KOPT-K1 (cell line): ENCODE data around the gene RNFT2.

ENCODE experiments used
- H3K27ac ChIP-seq: fragments of 200-600 bp; sonication (generic); 2 replicates; pipeline ENCODE4 v1.5.1; 2016; ENCODE audit warnings: antibody characterized with exemption, mild to moderate bottlenecking, low read depth, low read length; ENCODE audit not compliant: poor library complexity, severe bottlenecking
- H3K36me3 ChIP-seq: fragments of 200-600 bp; sonication (generic); 2 replicates; pipeline ENCODE4 v1.5.1; 2017; ENCODE audit warnings: antibody characterized with exemption, mild to moderate bottlenecking, low read length, moderate library complexity; ENCODE audit not compliant: insufficient read depth
- H3K9me3 ChIP-seq: fragments of 200-600 bp; sonication (generic); 2 replicates; pipeline ENCODE4 v1.5.1; 2017; ENCODE audit warnings: antibody characterized with exemption, low read length, mild to moderate bottlenecking; ENCODE audit not compliant: insufficient read depth, poor library complexity, severe bottlenecking

Gene RNFT2

GRCh38 chr12:116737774-116738657, at the start of gene RNFT2, which contains the start of gene SPRING1:
TSS of gene RNFT2 (plus strand) at chr12:116738315. CDS start at chr12:116740498, 2,183 bp downstream.
TSS of gene SPRING1 (minus strand) at chr12:116738069. CDS start at chr12:116737900, 169 bp downstream.
- H3K36me3 ChIP-seq = peaks cover 21% of the 10 kb centered on the region
- peak within 1 kb of the TSS; percentile 64 for H3K27ac ChIP-seq
- H3K9me3 ChIP-seq = no peaks in the 10 kb centered on the region

GRCh38 chr12:116689521-116689920, 48.6 kb upstream of the RNFT2 start:
- Histone ChIP-seq H3K27ac (no peak overlapping the region), H3K36me3 (no peaks in the 10 kb centered on the region), H3K9me3 (no peaks in the 10 kb centered on the region)

- Histone ChIP-seq H3K27ac (no peak overlapping the region), H3K36me3 (no peaks in the 10 kb centered on the region), H3K9me3 (no peaks in the 10 kb centered on the region)
Measured at GRCh38 chr12:116689979-116690744, 48.0 kb upstream of the RNFT2 start.

GRCh38 chr12:116691205-116691604, 46.9 kb upstream of the RNFT2 start:
- Histone ChIP-seq H3K27ac (no peak overlapping the region), H3K9me3 (no peaks in the 10 kb centered on the region), H3K36me3 (no peaks in the 10 kb centered on the region)

- Histone ChIP-seq H3K27ac (no peak overlapping the region), H3K9me3 (no peaks in the 10 kb centered on the region)
Measured at GRCh38 chr12:116691636-116692035, 46.5 kb upstream of the RNFT2 start.

GRCh38 chr12:116692605-116693004, 45.5 kb upstream of the RNFT2 start:
- H3K9me3 ChIP-seq = no peaks in the 10 kb centered on the region
- H3K27ac ChIP-seq = no peak overlapping the region
- H3K36me3 ChIP-seq = no peaks in the 10 kb centered on the region

More at GRCh38 chr12:116691636-116692035, 46.5 kb upstream of the RNFT2 start:
- no peaks in the 10 kb centered on the region for H3K36me3 ChIP-seq

GRCh38 chr12:116693286-116694227, 44.6 kb upstream of the RNFT2 start:
- Histone ChIP-seq H3K9me3 (no peaks in the 10 kb centered on the region), H3K36me3 (no peaks in the 10 kb centered on the region)

GRCh38 chr12:116694653-116695463, 43.3 kb upstream of the RNFT2 start:
- H3K27ac ChIP-seq = no peak overlapping the region

More at GRCh38 chr12:116693286-116694227, 44.6 kb upstream of the RNFT2 start:
- H3K27ac ChIP-seq = no peak overlapping the region

GRCh38 chr12:116695464-116695725, 42.7 kb upstream of the RNFT2 start:
- H3K36me3 ChIP-seq = no peaks in the 10 kb centered on the region
- H3K9me3 ChIP-seq = no peaks in the 10 kb centered on the region
- H3K27ac ChIP-seq = no peak overlapping the region

More at GRCh38 chr12:116694653-116695463, 43.3 kb upstream of the RNFT2 start:
- Histone ChIP-seq H3K36me3 (no peaks in the 10 kb centered on the region), H3K9me3 (no peaks in the 10 kb centered on the region)

- Histone ChIP-seq H3K9me3 (no peaks in the 10 kb centered on the region), H3K36me3 (no peaks in the 10 kb centered on the region), H3K27ac (no peak overlapping the region)
Measured at GRCh38 chr12:116697305-116697704, 40.8 kb upstream of the RNFT2 start.

- H3K36me3 ChIP-seq = no peaks in the 10 kb centered on the region
- no peaks in the 10 kb centered on the region for H3K9me3 ChIP-seq
- H3K27ac ChIP-seq = no peak overlapping the region
Measured at GRCh38 chr12:116697716-116698115, 40.4 kb upstream of the RNFT2 start.

- Histone ChIP-seq H3K36me3 (no peaks in the 10 kb centered on the region), H3K9me3 (no peaks in the 10 kb centered on the region), H3K27ac (no peak overlapping the region)
Measured at GRCh38 chr12:116698116-116698515, 40.0 kb upstream of the RNFT2 start.

- no peaks in the 10 kb centered on the region for H3K36me3 ChIP-seq
- no peak overlapping the region for H3K27ac ChIP-seq
- no peaks in the 10 kb centered on the region for H3K9me3 ChIP-seq
Measured at GRCh38 chr12:116698554-116699075, 39.5 kb upstream of the RNFT2 start.

GRCh38 chr12:116700066-116700465, 38.0 kb upstream of the RNFT2 start:
- H3K36me3 ChIP-seq = no peaks in the 10 kb centered on the region
- no peaks in the 10 kb centered on the region for H3K9me3 ChIP-seq
- H3K27ac ChIP-seq = no peak overlapping the region
